Mononuclear cell (primary cell): ENCODE measurements around the gene PHEX. TPM values are rescaled to one million over a fixed set of nuclear protein-coding genes. Genes with fewer than 3 reads are reported as not detected.

Source experiments
- H3K27me3 ChIP-seq: 2 replicates; pipeline ENCODE4 v1.6.0; 2011; ENCODE audit warnings: low read length, control low read depth; ENCODE audit not compliant: insufficient read depth
- H3K4me1 ChIP-seq: 2 replicates; pipeline ENCODE4 v1.5.1; 2011; ENCODE audit warnings: mild to moderate bottlenecking, low read length, control low read depth; ENCODE audit not compliant: insufficient read depth
- H3K4me3 ChIP-seq: 2 replicates; pipeline ENCODE4 v1.5.1; 2011; ENCODE audit warnings: mild to moderate bottlenecking, low read length, moderate library complexity
- H3K9me3 ChIP-seq: 2 replicates; pipeline ENCODE4 v1.5.1; 2011; ENCODE audit warnings: low read depth, mild to moderate bottlenecking, control low read depth, low read length
- total RNA-seq: library from RNA; depleted of rRNA; stranded (reverse); fragments of >200 nt; gene quantifications from one replicate; pipeline ENCODE4 v1.2.3, GENCODE V29; 2012

The PHEX gene
- total RNA-seq, 1 donor, result 1.9 TPM

DNA sequence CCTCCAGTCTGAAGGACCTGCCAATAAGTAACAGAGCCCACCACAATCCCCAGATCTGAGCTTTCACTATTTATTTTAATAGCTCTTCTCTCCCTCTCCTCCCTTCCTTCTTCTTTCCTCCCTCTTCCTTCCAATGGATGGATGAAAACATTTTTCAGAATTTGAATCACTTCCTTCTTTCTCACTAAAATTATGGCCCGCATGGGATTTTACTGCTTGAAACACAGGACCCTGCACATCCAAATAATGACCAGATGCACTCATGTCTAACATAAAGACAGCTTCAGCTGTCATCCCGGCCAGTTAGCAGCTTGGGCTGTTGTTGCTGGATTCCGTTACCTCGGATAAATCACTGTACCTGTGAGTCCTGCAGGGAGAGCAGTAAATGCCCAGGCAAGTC lies 5.4 kb upstream of the PHEX start:
- H3K9me3 ChIP-seq, result no peaks in the 10 kb centered on the region
- H3K27me3 ChIP-seq, result no peaks in the 10 kb centered on the region
- H3K4me1 ChIP-seq, result no peaks in the 10 kb centered on the region
- no peak overlapping the region for H3K4me3 ChIP-seq

- no peak overlapping the region for H3K4me3 ChIP-seq
- no peaks in the 10 kb centered on the region for H3K9me3 ChIP-seq
- H3K4me1 ChIP-seq, result no peaks in the 10 kb centered on the region
- no peaks in the 10 kb centered on the region for H3K27me3 ChIP-seq
Measured at GRCh38 chrX:22032506-22032905, 381 bp downstream of the PHEX start.

GRCh38 chrX:22033818-22034217 lies 1.7 kb downstream of the PHEX start:
- H3K27me3 ChIP-seq, result no peaks in the 10 kb centered on the region
- H3K9me3 ChIP-seq, result no peaks in the 10 kb centered on the region
- H3K4me1 ChIP-seq, result no peaks in the 10 kb centered on the region
- no peak overlapping the region for H3K4me3 ChIP-seq

- Histone ChIP-seq H3K27me3 (no peaks in the 10 kb centered on the region), H3K4me1 (no peaks in the 10 kb centered on the region), H3K9me3 (no peaks in the 10 kb centered on the region), H3K4me3 (no peak overlapping the region)
Measured at GRCh38 chrX:22035236-22035635, 3.1 kb downstream of the PHEX start.

- H3K9me3 ChIP-seq, result no peaks in the 10 kb centered on the region
- H3K4me1 ChIP-seq, result no peaks in the 10 kb centered on the region
- H3K27me3 ChIP-seq, result no peaks in the 10 kb centered on the region
- H3K4me3 ChIP-seq, result no peak overlapping the region
Measured at GRCh38 chrX:22037225-22037624, 5.1 kb downstream of the PHEX start.

DNA sequence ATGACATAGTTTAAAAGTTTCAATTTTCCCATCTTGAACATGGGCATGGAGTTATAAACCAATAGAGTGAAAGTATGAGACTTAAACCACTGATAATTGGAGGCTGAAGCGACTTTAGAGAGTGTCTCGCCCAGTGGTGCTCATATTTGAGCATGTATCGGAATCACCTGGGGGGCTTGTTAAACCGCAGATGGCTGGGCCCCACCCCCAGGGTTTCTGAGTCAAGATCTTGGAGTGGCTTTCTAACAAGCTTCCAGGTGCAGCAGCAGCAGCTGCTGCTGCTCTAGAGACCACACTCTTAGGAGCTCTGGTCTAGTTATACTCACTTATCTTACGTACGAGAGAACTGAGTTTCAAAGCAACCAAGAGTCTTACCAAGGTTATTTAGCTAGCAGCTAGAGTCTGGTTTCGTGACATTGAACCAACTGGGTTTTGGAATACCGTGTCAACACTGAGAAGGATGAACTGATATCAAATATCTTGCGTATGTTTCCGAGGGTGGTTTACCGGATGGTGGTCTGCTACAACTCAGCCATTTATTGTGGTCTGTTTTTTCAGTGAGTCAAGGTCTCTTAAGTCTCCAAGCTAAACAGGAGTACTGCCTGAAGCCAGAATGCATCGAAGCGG lies 5.9 kb downstream of the PHEX start:
- no peaks in the 10 kb centered on the region for H3K27me3 ChIP-seq
- no peak overlapping the region for H3K4me3 ChIP-seq
- H3K9me3 ChIP-seq, result no peaks in the 10 kb centered on the region

GRCh38 chrX:22039541-22039940 lies 7.4 kb downstream of the PHEX start:
- Histone ChIP-seq H3K4me3 (no peak overlapping the region), H3K27me3 (no peaks in the 10 kb centered on the region), H3K4me1 (no peaks in the 10 kb centered on the region), H3K9me3 (no peaks in the 10 kb centered on the region)

More for the DNA sequence above, 5.9 kb downstream of the PHEX start:
- H3K4me1 ChIP-seq, result no peaks in the 10 kb centered on the region

GRCh38 chrX:22040184-22040583 lies 8.1 kb downstream of the PHEX start:
- no peaks in the 10 kb centered on the region for H3K4me1 ChIP-seq
- no peaks in the 10 kb centered on the region for H3K27me3 ChIP-seq
- H3K9me3 ChIP-seq, result no peaks in the 10 kb centered on the region
- H3K4me3 ChIP-seq, result no peak overlapping the region

DNA sequence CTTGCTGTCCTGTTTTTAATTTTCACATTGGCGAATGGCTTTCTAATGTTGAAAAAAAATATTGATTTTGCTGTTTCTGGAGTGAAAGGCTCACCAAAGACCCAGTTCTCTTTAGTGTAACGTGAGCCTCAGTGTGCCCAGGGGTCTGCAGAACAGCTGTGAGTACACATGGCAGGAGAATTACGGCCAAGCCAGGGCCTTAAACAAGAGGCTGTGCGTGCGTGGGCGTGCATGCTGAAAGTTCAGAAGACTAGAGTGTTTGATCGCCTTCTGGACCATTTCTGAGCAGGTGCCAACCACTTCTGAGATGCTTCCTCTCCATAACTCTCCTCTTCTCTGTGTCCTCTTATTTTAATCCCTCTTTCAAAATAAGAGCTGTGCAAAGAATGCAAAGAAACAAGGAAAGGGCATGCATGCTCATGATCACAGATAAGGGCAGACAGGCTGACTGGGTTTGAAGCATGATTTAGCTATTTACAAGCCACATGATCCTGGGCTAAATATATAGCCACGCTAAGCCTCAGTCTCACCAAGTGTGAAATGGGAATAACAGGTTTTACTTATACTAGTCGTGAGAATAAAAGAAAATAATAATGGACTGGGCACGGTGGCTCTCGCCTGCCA lies 9.9 kb downstream of the PHEX start:
- H3K27me3 ChIP-seq, result no peaks in the 10 kb centered on the region
- H3K4me1 ChIP-seq, result no peaks in the 10 kb centered on the region
- H3K9me3 ChIP-seq, result no peaks in the 10 kb centered on the region
- no peak overlapping the region for H3K4me3 ChIP-seq

- H3K9me3 ChIP-seq, result no peaks in the 10 kb centered on the region
Measured at GRCh38 chrX:22043872-22044271, 11.7 kb downstream of the PHEX start.

DNA sequence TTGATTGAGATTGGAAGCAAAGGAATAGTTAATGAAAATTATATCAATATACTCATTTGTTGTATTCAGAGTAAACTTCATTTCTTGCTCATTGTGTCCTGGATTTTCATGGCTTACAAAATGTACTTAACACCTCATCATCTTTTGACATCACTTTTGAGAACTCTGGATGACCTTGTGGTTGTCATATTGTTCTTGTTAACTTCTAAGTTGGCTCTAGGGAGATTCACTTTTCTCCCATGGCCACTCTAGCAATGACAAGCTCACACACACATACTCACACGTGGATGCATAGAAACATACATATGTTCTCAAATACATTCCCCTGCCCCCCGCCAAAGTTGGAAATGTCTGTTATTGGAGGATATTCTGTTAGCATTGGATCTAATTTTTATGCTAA lies 15.3 kb downstream of the PHEX start:
- Histone ChIP-seq H3K4me3 (no peak overlapping the region), H3K9me3 (no peaks in the 10 kb centered on the region), H3K4me1 (no peaks in the 10 kb centered on the region), H3K27me3 (no peaks in the 10 kb centered on the region)

More at GRCh38 chrX:22043872-22044271, 11.7 kb downstream of the PHEX start:
- Histone ChIP-seq H3K4me1 (no peaks in the 10 kb centered on the region), H3K4me3 (no peak overlapping the region), H3K27me3 (no peaks in the 10 kb centered on the region)

GRCh38 chrX:22053481-22053880 lies 21.4 kb downstream of the PHEX start:
- no peaks in the 10 kb centered on the region for H3K27me3 ChIP-seq

DNA sequence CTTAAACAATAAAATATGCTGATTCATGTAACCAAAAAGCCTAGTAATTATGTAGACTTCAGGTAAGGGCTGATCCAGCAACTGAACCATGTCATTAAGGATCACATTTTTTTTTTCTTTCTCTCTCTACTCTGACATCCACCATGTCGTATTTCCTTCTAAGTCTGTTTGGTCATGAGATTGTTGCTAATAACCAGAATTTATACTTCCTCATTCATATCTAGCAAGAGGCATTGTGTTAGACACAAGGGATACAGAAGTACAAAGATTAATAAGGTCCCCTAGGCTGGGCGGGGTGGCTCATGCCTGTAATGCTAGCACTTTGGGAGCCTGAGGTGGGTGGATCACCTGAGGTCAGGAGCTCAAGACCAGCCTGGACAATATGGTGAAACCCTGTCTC lies 24.1 kb downstream of the PHEX start:
- peaks cover 7% of the 10 kb centered on the region for H3K4me1 ChIP-seq

More at GRCh38 chrX:22053481-22053880, 21.4 kb downstream of the PHEX start:
- Histone ChIP-seq H3K9me3 (no peaks in the 10 kb centered on the region), H3K4me1 (no peaks in the 10 kb centered on the region), H3K4me3 (no peak overlapping the region)

DNA sequence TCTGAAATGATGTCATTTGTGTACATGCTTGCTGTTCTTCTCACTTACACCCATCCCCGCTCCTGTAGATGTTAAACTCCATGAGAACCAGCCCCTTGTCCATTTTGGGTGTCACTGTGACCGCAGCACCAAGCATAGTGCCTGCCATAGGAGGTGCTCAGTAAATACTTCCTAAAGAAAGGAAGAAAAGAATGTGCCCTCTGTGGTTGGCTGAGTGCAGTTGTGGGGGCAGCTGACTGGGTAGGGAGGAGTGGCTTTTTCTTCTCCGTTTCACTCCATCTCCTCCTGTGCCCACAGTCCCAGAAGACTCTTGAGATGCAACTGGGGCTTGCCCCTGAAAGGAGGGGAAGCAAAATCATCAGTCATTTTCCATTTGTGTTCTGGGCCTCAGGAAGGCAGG lies 25.5 kb downstream of the PHEX start:
- H3K4me1 ChIP-seq, result peaks cover 7% of the 10 kb centered on the region
- H3K4me3 ChIP-seq, result no peak overlapping the region
- H3K27me3 ChIP-seq, result no peaks in the 10 kb centered on the region
- no peaks in the 10 kb centered on the region for H3K9me3 ChIP-seq

More for the DNA sequence above, 24.1 kb downstream of the PHEX start:
- H3K9me3 ChIP-seq, result no peaks in the 10 kb centered on the region
- no peaks in the 10 kb centered on the region for H3K27me3 ChIP-seq
- H3K4me3 ChIP-seq, result no peak overlapping the region

DNA sequence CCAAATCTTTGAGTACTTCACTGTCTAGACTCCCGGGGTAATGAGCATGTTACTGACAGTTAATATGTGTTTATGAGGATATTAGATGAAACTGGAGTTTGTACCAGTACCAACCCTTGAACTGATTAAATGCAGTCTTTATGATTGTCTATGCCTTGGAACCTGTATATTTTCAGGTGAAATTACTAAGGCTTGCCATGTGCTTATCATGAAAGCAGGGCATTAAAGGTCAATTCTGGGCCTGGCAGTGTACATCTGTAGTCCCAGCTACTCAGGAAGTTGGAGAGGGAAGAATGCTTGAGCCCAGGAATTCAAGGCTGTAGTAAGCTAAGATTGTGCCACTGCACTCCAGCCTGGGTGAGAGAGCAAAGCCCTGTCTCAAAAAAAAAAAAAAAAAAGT lies 27.6 kb downstream of the PHEX start:
- Histone ChIP-seq H3K4me3 (no peak overlapping the region), H3K4me1 (peaks cover 7% of the 10 kb centered on the region), H3K27me3 (no peaks in the 10 kb centered on the region), H3K9me3 (no peaks in the 10 kb centered on the region)
